ENCODE measurements around the gene BRINP3.

BRINP3 gene

GRCh38 chr1:190456129-190456528, 21.5 kb downstream of the BRINP3 start:
- DNase-seq (ENCODE audit: insufficient read length, low spot score): no peak
- FAIRE-seq: no peak

DNA sequence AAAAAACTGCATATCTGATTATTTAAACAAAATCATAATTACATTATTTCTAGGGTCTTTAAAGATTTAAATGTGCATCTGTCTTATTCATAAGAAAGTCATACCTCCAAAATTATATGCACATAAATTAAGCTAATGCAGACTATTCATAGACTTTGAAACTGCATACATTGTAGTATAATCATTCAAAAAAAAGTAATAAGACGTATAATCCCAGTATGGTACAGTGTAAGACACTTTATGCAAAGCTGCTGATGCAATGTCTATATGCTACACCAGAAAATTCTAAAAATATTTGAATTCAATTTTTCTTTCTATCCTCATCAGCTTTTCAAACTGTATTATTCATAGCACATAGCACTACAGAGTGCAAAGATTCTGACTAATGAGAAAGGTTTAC, 22.0 kb downstream of the BRINP3 start:
- TF ChIP-seq POLR2AphosphoS5 (IDR thresholded peaks at IDR 0.05; ENCODE audit: low read depth, low read length) (no peak), SPI1 (IDR thresholded peaks at IDR 0.05; ENCODE audit: low read depth, low read length) (no peak), POLR2A (IDR thresholded peaks at IDR 0.05; ENCODE audit: low read depth, low read length) (no peak), TAF1 (IDR thresholded peaks at IDR 0.05; ENCODE audit: low read depth, low read length) (no peak), PAX5 (IDR thresholded peaks at IDR 0.05; ENCODE audit: insufficient read depth, low read length, severe bottlenecking) (no peak), POU2F2 (IDR thresholded peaks at IDR 0.05; ENCODE audit: low read depth, low read length) (no peak)
- no peak for FAIRE-seq

More at GRCh38 chr1:190456129-190456528, 21.5 kb downstream of the BRINP3 start:
- no peak for TF ChIP-seq SPI1 (IDR thresholded peaks at IDR 0.05; ENCODE audit: low read depth, low read length)
- TF ChIP-seq POLR2A (IDR thresholded peaks at IDR 0.05; ENCODE audit: low read depth, low read length): no peak
- no peak for TF ChIP-seq POLR2AphosphoS5 (IDR thresholded peaks at IDR 0.05; ENCODE audit: low read depth, low read length)
- TF ChIP-seq PAX5 (IDR thresholded peaks at IDR 0.05; ENCODE audit: insufficient read depth, low read length, severe bottlenecking): no peak
- TF ChIP-seq TAF1 (IDR thresholded peaks at IDR 0.05; ENCODE audit: low read depth, low read length): no peak
- no peak for TF ChIP-seq POU2F2 (IDR thresholded peaks at IDR 0.05; ENCODE audit: low read depth, low read length)

DNA sequence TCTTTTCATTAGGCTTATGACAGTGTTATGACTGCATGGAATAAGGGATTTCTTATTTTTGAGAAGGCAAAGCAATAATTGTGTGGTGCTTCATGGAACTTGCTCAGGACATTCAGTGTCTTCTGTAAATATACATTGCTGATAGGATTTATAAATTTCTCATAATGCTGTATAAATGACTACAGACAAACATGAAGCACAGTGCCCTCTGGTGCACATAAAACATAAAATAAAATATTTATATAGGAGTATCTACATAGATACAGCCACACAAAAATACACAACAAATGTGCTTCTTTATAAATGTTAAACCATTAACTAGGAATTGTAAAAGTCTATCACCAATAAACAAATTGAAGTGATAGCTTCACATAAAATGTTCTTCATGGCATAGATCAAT, 24.1 kb downstream of the BRINP3 start:
- TF ChIP-seq POLR2A (IDR thresholded peaks at IDR 0.05; ENCODE audit: low read depth, low read length) (no peak), SPI1 (IDR thresholded peaks at IDR 0.05; ENCODE audit: low read depth, low read length) (no peak)
- DNase-seq (ENCODE audit: insufficient read length, low spot score): no peak
- FAIRE-seq: no peak

More for the DNA sequence above, 22.0 kb downstream of the BRINP3 start:
- DNase-seq (ENCODE audit: insufficient read length, low spot score): no peak

- DNase-seq (ENCODE audit: insufficient read length, low spot score): no peak
- FAIRE-seq: no peak
- TF ChIP-seq SPI1 (IDR thresholded peaks at IDR 0.05; ENCODE audit: low read depth, low read length) (no peak), PAX5 (IDR thresholded peaks at IDR 0.05; ENCODE audit: insufficient read depth, low read length, severe bottlenecking) (no peak), POLR2AphosphoS5 (IDR thresholded peaks at IDR 0.05; ENCODE audit: low read depth, low read length) (no peak), TAF1 (IDR thresholded peaks at IDR 0.05; ENCODE audit: low read depth, low read length) (no peak), POLR2A (IDR thresholded peaks at IDR 0.05; ENCODE audit: low read depth, low read length) (no peak), POU2F2 (IDR thresholded peaks at IDR 0.05; ENCODE audit: low read depth, low read length) (no peak)
Measured at GRCh38 chr1:190452272-190452848, 25.3 kb downstream of the BRINP3 start.

GRCh38 chr1:190444464-190444863, 33.2 kb downstream of the BRINP3 start:
- no peak for TF ChIP-seq POLR2A (IDR thresholded peaks at IDR 0.05; ENCODE audit: low read depth, low read length)
- no peak for TF ChIP-seq PAX5 (IDR thresholded peaks at IDR 0.05; ENCODE audit: insufficient read depth, low read length, severe bottlenecking)
- TF ChIP-seq SPI1 (IDR thresholded peaks at IDR 0.05; ENCODE audit: low read depth, low read length): no peak
- no peak for TF ChIP-seq POU2F2 (IDR thresholded peaks at IDR 0.05; ENCODE audit: low read depth, low read length)
- no peak for TF ChIP-seq TAF1 (IDR thresholded peaks at IDR 0.05; ENCODE audit: low read depth, low read length)
- TF ChIP-seq POLR2AphosphoS5 (IDR thresholded peaks at IDR 0.05; ENCODE audit: low read depth, low read length): no peak
- no peak for FAIRE-seq
- DNase-seq (ENCODE audit: insufficient read length, low spot score): no peak

DNA sequence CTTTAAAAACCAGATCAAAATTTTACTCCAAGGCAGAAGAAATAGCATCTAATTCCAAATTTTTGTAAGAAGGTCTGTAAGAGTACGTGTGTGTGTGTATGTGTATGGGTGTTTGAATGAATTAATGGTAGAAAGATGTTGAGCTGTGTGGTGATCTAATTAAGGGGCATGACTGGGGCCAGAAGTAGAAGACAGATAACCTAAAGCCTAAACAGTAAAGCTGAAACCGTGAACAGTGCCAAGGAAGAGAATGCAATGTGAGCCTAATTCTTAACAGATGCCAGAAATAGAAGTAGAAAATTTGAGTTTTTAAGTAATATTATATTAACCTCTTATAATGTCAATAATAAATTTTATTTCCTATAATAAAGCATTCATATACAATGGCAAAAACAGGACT, 38.2 kb downstream of the BRINP3 start:
- FAIRE-seq: no peak
- DNase-seq (ENCODE audit: insufficient read length, low spot score): no peak
- TF ChIP-seq TAF1 (IDR thresholded peaks at IDR 0.05; ENCODE audit: low read depth, low read length) (no peak), POLR2A (IDR thresholded peaks at IDR 0.05; ENCODE audit: low read depth, low read length) (no peak), POU2F2 (IDR thresholded peaks at IDR 0.05; ENCODE audit: low read depth, low read length) (no peak)

DNA sequence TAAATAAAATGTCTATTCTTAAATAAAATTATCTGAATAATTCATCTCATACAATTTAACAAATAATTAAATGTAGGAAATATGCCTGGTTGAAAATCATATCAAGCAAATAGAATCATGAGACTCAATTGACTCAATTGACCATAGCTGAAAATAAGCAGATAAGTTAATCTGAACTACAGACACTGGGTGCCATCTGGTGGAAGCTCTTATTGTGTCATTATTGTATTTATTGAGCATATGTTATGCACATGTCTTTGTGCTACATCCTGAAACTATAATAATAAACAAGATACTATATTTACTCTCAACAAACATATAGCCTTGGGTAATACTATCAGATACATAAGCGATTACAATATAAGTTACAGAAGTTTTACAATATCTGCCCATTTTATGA, 41.0 kb downstream of the BRINP3 start:
- DNase-seq (ENCODE audit: insufficient read length, low spot score) (no peak), FAIRE-seq (no peak)
- TF ChIP-seq POLR2AphosphoS5 (IDR thresholded peaks at IDR 0.05; ENCODE audit: low read depth, low read length): no peak
- TF ChIP-seq TAF1 (IDR thresholded peaks at IDR 0.05; ENCODE audit: low read depth, low read length): no peak
- TF ChIP-seq PAX5 (IDR thresholded peaks at IDR 0.05; ENCODE audit: insufficient read depth, low read length, severe bottlenecking): no peak
- no peak for TF ChIP-seq SPI1 (IDR thresholded peaks at IDR 0.05; ENCODE audit: low read depth, low read length)
- no peak for TF ChIP-seq POLR2A (IDR thresholded peaks at IDR 0.05; ENCODE audit: low read depth, low read length)
- TF ChIP-seq POU2F2 (IDR thresholded peaks at IDR 0.05; ENCODE audit: low read depth, low read length): no peak

DNA sequence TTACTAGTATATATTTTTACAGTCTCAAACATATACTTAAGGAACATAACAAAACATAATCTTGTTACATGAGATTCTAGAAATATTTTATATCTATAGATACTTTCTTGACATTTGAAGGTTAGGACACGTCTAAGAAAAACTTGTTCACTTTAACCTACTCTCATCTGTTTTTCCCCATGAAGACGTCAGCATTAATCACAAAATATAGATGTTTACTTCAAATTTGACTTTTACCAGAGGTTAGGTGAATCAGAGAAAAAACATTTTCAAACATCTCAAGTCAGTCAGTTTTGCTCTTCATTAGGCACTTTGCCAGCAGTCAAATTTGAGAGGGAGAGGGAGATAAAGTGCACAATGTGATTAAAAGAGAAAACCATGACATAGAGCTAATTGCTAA, 47.7 kb downstream of the BRINP3 start:
- TF ChIP-seq PAX5 (IDR thresholded peaks at IDR 0.05; ENCODE audit: insufficient read depth, low read length, severe bottlenecking) (no peak), TAF1 (IDR thresholded peaks at IDR 0.05; ENCODE audit: low read depth, low read length) (no peak), POU2F2 (IDR thresholded peaks at IDR 0.05; ENCODE audit: low read depth, low read length) (no peak), POLR2AphosphoS5 (IDR thresholded peaks at IDR 0.05; ENCODE audit: low read depth, low read length) (no peak), POLR2A (IDR thresholded peaks at IDR 0.05; ENCODE audit: low read depth, low read length) (no peak), SPI1 (IDR thresholded peaks at IDR 0.05; ENCODE audit: low read depth, low read length) (no peak)
- FAIRE-seq: no peak

GRCh38 chr1:190429141-190429540, 48.5 kb downstream of the BRINP3 start:
- DNase-seq (ENCODE audit: insufficient read length, low spot score): no peak
- no peak for FAIRE-seq
- TF ChIP-seq TAF1 (IDR thresholded peaks at IDR 0.05; ENCODE audit: low read depth, low read length): no peak
- no peak for TF ChIP-seq POU2F2 (IDR thresholded peaks at IDR 0.05; ENCODE audit: low read depth, low read length)
- no peak for TF ChIP-seq POLR2AphosphoS5 (IDR thresholded peaks at IDR 0.05; ENCODE audit: low read depth, low read length)
- TF ChIP-seq SPI1 (IDR thresholded peaks at IDR 0.05; ENCODE audit: low read depth, low read length): no peak
- no peak for TF ChIP-seq POLR2A (IDR thresholded peaks at IDR 0.05; ENCODE audit: low read depth, low read length)
- no peak for TF ChIP-seq PAX5 (IDR thresholded peaks at IDR 0.05; ENCODE audit: insufficient read depth, low read length, severe bottlenecking)

More for the DNA sequence above, 47.7 kb downstream of the BRINP3 start:
- DNase-seq (ENCODE audit: insufficient read length, low spot score): no peak

GRCh38 chr1:190416239-190416638, 61.4 kb downstream of the BRINP3 start:
- DNase-seq (ENCODE audit: insufficient read length, low spot score) (no peak), FAIRE-seq (no peak)
- TF ChIP-seq POLR2A (IDR thresholded peaks at IDR 0.05; ENCODE audit: low read depth, low read length) (no peak), POLR2AphosphoS5 (IDR thresholded peaks at IDR 0.05; ENCODE audit: low read depth, low read length) (no peak), POU2F2 (IDR thresholded peaks at IDR 0.05; ENCODE audit: low read depth, low read length) (no peak), TAF1 (IDR thresholded peaks at IDR 0.05; ENCODE audit: low read depth, low read length) (no peak), SPI1 (IDR thresholded peaks at IDR 0.05; ENCODE audit: low read depth, low read length) (no peak), PAX5 (IDR thresholded peaks at IDR 0.05; ENCODE audit: insufficient read depth, low read length, severe bottlenecking) (no peak)
